ENCODE results near the gene NR1H2.
A peak's percentile ranks its signal among the peaks of the same experiment; 100 is the strongest.

NR1H2 gene

DNA sequence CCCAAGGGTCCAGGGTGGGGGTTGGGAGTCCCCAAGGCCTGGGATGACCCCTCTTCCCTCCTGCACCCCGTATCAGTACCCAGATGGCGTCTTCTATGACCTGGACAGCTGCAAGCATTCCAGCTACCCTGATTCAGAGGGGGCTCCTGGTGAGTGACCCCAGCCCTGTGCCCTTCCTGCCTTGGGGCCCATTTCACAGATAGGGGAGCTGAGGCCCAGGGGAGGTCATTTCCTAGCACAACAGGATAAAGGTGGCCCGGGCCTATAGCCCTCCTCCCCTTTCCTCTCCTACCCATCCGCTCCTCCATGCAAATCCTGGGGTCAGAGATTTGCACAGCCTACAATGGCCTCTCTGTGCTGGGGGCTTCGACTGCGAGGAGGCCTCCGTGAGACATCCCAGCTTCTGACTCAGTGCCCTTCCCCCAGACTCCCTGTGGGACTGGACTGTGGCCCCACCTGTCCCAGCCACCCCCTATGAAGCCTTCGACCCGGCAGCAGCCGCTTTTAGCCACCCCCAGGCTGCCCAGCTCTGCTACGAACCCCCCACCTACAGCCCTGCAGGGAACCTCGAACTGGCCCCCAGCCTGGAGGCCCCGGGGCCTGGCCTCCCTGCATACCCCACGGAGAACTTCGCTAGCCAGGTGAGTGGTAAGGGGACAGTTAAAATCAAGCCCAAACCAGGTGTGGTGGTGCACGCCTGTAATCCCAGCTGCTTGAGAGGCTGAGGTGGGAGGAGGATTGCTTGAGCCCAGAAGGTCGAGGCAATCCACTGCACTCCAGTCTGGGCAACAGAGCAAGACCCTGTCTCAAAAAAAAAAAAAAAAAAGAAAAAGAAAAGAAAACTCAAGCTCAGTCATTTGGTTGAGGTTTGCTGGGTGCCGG lies 46.4 kb downstream of the NR1H2 start:
- no peak for DNase-seq (ENCODE audit: low spot score)

DNA sequence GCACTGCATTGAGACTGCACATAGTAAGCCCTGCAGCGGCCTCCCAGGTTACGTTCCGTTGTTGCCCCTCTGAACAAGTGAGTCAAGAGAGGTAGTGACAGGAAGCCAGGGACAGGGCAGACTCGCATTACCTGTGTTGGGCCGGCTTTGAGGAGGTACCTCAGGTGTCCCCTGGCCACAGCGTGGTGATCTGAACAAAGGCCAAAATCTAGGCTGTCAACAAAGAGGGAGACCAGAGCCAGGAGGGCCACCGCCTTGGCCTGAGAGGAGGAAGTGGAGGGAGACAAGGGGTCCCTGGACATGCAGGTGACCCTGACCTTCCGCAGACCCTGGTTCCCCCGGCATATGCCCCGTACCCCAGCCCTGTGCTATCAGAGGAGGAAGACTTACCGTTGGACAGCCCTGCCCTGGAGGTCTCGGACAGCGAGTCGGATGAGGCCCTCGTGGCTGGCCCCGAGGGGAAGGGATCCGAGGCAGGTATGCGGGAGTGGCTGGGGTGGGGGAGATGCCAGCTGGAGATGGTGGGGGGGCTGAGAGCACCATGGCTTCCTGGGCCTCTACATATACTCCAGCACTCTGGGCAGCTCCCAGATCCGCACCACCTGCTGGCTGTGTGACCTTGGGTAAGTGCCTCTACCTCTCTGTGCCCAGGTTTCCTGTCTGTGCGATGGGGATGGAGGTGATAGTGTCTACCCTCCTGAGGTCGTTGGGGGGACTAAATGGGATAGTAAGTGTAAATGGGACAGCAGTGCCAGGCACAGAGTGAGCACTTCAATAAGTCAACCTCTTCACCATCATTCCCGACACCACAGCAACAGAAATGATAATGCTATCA lies 47.2 kb downstream of the NR1H2 start:
- no peak for DNase-seq (ENCODE audit: low spot score)

DNA sequence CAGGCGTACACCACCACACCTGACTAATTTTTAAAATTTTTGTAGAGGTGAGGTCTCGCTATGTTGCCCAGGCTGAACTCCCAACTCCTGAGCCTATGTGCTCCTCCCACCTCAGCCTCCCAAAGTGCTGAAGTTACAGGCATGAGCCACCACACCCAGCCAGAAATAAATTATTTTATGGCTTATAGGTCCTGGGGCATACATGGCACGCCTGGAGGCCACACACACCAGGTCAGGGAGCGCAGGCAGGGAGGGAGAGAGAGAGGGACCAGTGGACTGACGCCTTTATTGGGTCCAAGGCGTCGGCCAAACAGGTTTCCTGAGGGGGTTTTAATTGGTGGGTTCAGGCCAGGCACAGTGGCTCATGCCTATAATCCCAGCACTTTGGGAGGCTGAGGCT lies 49.3 kb downstream of the NR1H2 start:
- no peak for DNase-seq (ENCODE audit: low spot score)

DNA sequence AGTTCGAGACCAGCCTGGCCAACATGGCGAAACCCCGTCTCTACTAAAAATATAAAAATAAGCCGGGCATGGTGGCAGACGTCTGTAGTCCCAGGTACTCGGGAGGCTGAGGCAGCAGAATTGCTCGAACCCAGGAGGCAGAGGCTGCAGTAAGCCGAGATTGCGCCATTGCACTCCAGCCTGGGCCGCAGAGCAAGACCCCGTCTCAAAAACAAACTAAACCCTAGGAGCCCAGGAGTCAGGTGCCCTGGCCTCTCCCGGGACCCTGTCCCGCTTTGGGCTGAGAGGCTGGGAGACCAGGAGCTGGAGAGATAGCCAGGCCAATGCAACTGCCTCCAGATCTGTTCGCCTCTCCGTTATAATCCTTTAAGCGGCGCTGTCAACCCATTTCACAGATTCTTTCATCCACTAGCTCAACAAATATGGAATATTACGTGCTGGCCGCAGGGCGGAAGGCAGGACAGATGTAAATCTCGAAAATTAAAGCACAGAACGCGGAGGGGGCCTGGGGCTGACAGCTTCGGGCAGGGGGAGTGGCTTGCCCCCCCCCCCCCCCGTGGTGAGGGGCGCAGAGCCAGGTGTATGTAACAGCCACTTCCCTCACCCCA lies 51.2 kb downstream of the NR1H2 start:
- no peak for DNase-seq (ENCODE audit: low spot score)

DNA sequence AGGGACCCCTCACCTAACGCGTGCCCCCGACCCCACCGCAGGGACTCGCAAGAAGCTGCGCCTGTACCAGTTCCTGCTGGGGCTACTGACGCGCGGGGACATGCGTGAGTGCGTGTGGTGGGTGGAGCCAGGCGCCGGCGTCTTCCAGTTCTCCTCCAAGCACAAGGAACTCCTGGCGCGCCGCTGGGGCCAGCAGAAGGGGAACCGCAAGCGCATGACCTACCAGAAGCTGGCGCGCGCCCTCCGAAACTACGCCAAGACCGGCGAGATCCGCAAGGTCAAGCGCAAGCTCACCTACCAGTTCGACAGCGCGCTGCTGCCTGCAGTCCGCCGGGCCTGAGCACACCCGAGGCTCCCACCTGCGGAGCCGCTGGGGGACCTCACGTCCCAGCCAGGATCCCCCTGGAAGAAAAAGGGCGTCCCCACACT lies 51.8 kb downstream of the NR1H2 start:
- peak; percentile 29 for DNase-seq (ENCODE audit: low spot score)

DNA sequence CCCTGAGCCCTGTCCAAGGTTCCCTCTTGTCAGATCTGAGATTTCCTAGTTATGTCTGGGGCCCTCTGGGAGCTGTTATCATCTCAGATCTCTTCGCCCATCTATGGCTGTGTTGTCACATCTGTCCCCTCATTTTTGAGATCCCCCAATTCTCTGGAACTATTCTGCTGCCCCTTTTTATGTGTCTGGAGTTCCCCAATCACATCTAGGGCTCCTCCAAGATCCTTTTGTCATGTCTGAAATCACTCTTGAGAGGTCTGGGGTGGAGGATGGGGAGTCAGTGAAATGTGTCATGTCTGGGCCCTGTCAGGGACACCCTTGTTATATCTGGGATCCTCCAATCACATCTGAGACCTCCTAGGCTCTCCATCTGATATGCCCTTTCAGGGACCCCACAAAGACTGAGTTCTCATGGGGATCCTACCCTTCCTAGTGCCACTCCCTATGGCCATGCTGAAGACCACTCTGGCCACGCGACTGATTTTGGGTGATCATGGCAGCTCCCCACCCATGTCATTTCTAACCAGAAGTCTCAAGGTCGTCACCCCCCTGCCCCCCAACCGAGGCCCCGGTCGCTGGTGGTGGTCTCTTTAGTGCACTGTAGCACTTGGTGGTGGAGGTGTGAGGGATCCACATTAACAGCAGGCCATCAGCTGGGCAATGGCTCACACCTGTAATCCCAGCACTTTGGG lies 52.7 kb downstream of the NR1H2 start:
- no peak for DNase-seq (ENCODE audit: low spot score)

DNA sequence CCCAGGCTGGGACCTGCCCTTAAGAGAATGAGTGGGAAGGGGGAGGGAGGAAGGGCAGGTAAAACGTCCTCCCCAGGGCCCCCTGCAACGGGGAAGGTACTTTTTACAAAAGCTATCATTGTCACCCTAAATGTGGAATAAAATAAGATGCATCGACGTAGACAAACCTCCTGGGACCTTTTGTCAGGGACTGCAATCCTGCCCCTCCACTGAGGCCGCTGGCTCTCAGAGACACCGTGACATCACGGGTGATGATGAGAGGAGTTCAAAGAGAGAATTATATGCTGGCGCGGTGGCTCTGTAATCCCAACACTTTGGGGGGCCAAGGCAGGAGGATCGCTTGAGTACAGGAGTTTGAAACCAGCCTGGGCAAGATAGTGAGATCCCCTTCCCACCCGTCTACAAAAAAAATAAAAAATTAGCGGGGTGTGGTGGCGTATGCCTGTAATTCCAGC lies 54.7 kb downstream of the NR1H2 start:
- DNase-seq (ENCODE audit: low spot score), result no peak

DNA sequence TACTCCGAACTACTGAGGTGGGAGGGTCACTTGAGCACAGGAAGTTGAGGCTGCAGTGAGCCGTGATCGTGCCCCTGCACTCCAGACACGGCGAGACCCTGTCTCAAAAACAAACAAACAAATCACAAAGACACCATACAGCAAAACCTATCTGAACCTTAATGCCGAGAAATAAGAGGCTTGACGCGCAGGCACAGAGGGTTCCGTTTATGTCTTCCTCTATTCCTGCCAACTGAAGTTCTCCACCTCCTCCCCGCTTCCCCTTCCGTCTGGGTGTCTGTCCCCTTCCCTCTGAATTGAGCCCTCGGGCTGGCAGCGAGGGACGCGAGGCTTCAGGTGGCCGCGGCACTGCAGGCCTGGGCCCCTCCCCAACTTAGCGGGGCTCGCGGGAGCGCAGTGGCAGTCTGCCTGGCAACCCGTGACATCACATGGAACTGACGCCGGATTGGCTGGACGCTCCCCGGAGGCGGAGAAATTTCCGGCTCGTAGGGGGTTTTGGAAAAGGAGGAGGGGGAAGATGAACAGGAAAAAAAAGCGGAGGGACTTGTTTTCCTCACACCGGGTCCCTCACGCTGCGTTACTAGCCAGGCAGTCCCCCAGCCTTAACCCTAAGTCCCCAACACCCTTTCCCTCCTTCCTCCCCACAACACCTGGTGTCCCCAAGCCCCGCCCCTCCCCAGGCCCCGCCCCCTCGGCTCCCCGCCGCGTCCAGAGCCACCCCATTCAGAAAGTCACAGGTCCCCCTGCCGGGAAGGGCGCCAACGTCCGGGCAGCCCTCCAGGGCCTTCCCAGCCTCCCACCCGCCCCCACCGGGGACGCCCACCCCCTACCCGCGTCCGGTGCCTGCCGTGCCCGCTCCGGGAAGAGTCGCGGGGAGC lies 55.3 kb downstream of the NR1H2 start:
- DNase-seq (ENCODE audit: low spot score), result peak; percentile 81

DNA sequence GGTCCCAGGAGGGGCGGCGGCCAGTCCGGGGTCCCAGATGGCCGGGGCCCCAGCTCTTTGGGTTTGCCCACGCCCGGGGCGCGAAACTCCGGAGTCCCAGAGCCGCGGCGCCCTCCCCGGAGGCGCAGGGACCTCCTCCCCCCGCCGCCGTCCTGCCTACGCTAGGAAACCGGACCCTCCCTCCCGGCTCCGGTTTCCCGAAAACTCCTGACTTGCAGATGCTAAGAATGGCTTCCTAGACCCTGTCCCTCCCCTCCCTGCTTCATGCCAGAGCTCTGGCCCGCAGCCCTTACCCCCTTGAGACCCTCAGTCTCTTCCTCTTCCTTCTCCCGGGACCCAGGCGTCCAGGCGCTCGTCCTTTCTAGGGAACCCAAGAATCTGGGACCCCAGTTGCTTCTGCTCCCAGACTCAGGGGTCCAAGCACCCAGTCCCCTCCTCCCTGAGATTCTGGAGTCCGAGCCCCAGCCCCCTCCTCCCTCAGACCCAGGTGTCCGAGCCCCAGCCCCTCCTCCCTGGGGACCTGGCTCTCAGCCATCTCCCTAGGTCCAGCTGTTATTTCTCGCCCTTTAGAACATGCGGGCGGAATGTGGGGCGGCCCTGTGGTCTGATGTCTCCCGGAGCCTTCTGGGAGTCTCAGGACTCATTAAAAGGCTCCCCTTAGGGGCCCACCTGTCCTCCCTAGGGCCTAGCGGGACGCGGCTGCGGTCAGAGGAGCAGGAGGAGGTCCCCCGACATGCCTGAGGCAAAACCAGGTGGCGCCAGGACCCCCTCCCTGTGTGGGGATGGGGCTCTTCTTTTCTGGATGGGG lies 56.2 kb downstream of the NR1H2 start, which contains the start of gene MYBPC2:
Gene MYBPC2, plus strand, starts transcription at position 672 of the 808 bp plus-strand sequence. Its CDS starts 62 bp downstream, at position 734.
- DNase-seq (ENCODE audit: low spot score), result no peak
